ENCODE measurements around the gene IGSF23.
"Not testable (repeated sequence)": the region's sequence is repeated elsewhere in the genome, so short reads cannot be mapped to it uniquely, and the experiment has no call there.

The IGSF23 gene

GRCh38 chr19:44681992-44682790 lies 68.8 kb downstream of the IGSF23 start:
- H2AK5ac ChIP-seq (ENCODE audit: low read length), result no peak overlapping the region
- H3K27ac ChIP-seq (ENCODE audit: low read depth, low read length), result no peak overlapping the region
- H3K9me3 ChIP-seq (ENCODE audit: insufficient read depth, low read depth, low read length), result no peaks in the 10 kb centered on the region
- H3K4me3 ChIP-seq (ENCODE audit: low read depth, low read length), result no peak overlapping the region
- H3K79me2 ChIP-seq (ENCODE audit: control insufficient read depth, insufficient read depth, low read length, poor library complexity), result no peaks in the 10 kb centered on the region
- no peak overlapping the region for H2BK120ac ChIP-seq (ENCODE audit: insufficient read depth, low read length, poor library complexity)
- H2BK12ac ChIP-seq (ENCODE audit: low read length), result no peak overlapping the region
- no peak overlapping the region for H3K23ac ChIP-seq (ENCODE audit: low read length)
- H2AFZ ChIP-seq (ENCODE audit: insufficient read depth, low read length, poor library complexity), result no peak overlapping the region
- H3K4me1 ChIP-seq (ENCODE audit: control insufficient read depth in 1 of 2, insufficient read depth in 2 of 2, low read length in 2 of 2), result peaks cover 4 to 7% of the 10 kb centered on the region in 2 experiments
- H3K14ac ChIP-seq (ENCODE audit: low read length), result no peak overlapping the region
- DNase-seq, result no peak
- H3K9ac ChIP-seq (ENCODE audit: low read length), result no peak overlapping the region
- H2BK5ac ChIP-seq (ENCODE audit: low read depth, low read length, poor library complexity), result no peak overlapping the region
- H3K4ac ChIP-seq (ENCODE audit: low read depth, low read length), result no peak overlapping the region
- H3K4me2 ChIP-seq (ENCODE audit: low read length), result no peak overlapping the region
- H3K27me3 ChIP-seq (ENCODE audit: insufficient read depth, low read length), result no peaks in the 10 kb centered on the region
- H3K18ac ChIP-seq (ENCODE audit: low read length), result no peak overlapping the region
- peaks cover under 1% of the 10 kb centered on the region for H3K79me1 ChIP-seq (ENCODE audit: low read length)
- H4K8ac ChIP-seq (ENCODE audit: low read depth, low read length), result no peak overlapping the region
- no CpG with 5 or more reads among the region's 15 CpGs for WGBS (ENCODE audit: extremely low coverage, insufficient coverage, insufficient read length)
- H4K91ac ChIP-seq (ENCODE audit: low read depth, low read length), result no peak overlapping the region
- no peak overlapping the region for H4K12ac ChIP-seq (ENCODE audit: low read depth, low read length)
- H3K36me3 ChIP-seq (ENCODE audit: control insufficient read depth in 1 of 2, insufficient read depth in 2 of 2, low read length in 2 of 2), result no peaks in the 10 kb centered on the region

- H3K27me3 ChIP-seq (ENCODE audit: insufficient read depth, low read length), result no peaks in the 10 kb centered on the region
- no peak overlapping the region for H2BK12ac ChIP-seq (ENCODE audit: low read length)
- H3K9ac ChIP-seq (ENCODE audit: low read length), result no peak overlapping the region
- H4K8ac ChIP-seq (ENCODE audit: low read depth, low read length), result no peak overlapping the region
- H3K79me1 ChIP-seq (ENCODE audit: low read length), result no peaks in the 10 kb centered on the region
- no peak overlapping the region for H2BK5ac ChIP-seq (ENCODE audit: low read depth, low read length, poor library complexity)
- H2BK120ac ChIP-seq (ENCODE audit: insufficient read depth, low read length, poor library complexity), result no peak overlapping the region
- no peak for DNase-seq
- H3K14ac ChIP-seq (ENCODE audit: low read length), result no peak overlapping the region
- H3K36me3 ChIP-seq (ENCODE audit: control insufficient read depth in 1 of 2, insufficient read depth in 2 of 2, low read length in 2 of 2), result no peaks in the 10 kb centered on the region
- no CpG with 5 or more reads among the region's 2 CpGs for WGBS (ENCODE audit: extremely low coverage, insufficient coverage, insufficient read length)
- no peak overlapping the region for H3K4me3 ChIP-seq (ENCODE audit: low read depth, low read length)
- H4K91ac ChIP-seq (ENCODE audit: low read depth, low read length), result no peak overlapping the region
- no peaks in the 10 kb centered on the region for H3K9me3 ChIP-seq (ENCODE audit: insufficient read depth, low read depth, low read length)
- no peak overlapping the region for H3K4me2 ChIP-seq (ENCODE audit: low read length)
- no peak overlapping the region for H3K23ac ChIP-seq (ENCODE audit: low read length)
- no peak overlapping the region for H2AK5ac ChIP-seq (ENCODE audit: low read length)
- no peak overlapping the region for H2AFZ ChIP-seq (ENCODE audit: insufficient read depth, low read length, poor library complexity)
- H3K4me1 ChIP-seq (ENCODE audit: control insufficient read depth in 1 of 2, insufficient read depth in 2 of 2, low read length in 2 of 2), result peaks cover 4% of the 10 kb centered on the region in 2 experiments
- H3K79me2 ChIP-seq (ENCODE audit: control insufficient read depth, insufficient read depth, low read length, poor library complexity), result no peaks in the 10 kb centered on the region
- no peak overlapping the region for H4K12ac ChIP-seq (ENCODE audit: low read depth, low read length)
- no peak overlapping the region for H3K27ac ChIP-seq (ENCODE audit: low read depth, low read length)
- no peak overlapping the region for H3K4ac ChIP-seq (ENCODE audit: low read depth, low read length)
- no peak overlapping the region for H3K18ac ChIP-seq (ENCODE audit: low read length)
Observed at GRCh38 chr19:44682807-44683206, 69.4 kb downstream of the IGSF23 start.

- Histone ChIP-seq H3K18ac (ENCODE audit: low read length) (no peak overlapping the region), H3K14ac (ENCODE audit: low read length) (no peak overlapping the region), H3K4me2 (ENCODE audit: low read length) (no peak overlapping the region), H2BK5ac (ENCODE audit: low read depth, low read length, poor library complexity) (no peak overlapping the region), H4K91ac (ENCODE audit: low read depth, low read length) (no peak overlapping the region), H2AFZ (ENCODE audit: insufficient read depth, low read length, poor library complexity) (no peak overlapping the region), H3K36me3 (ENCODE audit: control insufficient read depth in 1 of 2, insufficient read depth in 2 of 2, low read length in 2 of 2) (no peaks in the 10 kb centered on the region), H3K4ac (ENCODE audit: low read depth, low read length) (no peak overlapping the region), H3K9ac (ENCODE audit: low read length) (no peak overlapping the region), H3K79me2 (ENCODE audit: control insufficient read depth, insufficient read depth, low read length, poor library complexity) (no peaks in the 10 kb centered on the region), H3K4me1 (ENCODE audit: control insufficient read depth in 1 of 2, insufficient read depth in 2 of 2, low read length in 2 of 2) (no peaks in the 10 kb centered on the region), H3K27me3 (ENCODE audit: insufficient read depth, low read length) (no peaks in the 10 kb centered on the region), H2AK5ac (ENCODE audit: low read length) (no peak overlapping the region), H2BK120ac (ENCODE audit: insufficient read depth, low read length, poor library complexity) (no peak overlapping the region), H3K79me1 (ENCODE audit: low read length) (no peaks in the 10 kb centered on the region), H4K12ac (ENCODE audit: low read depth, low read length) (no peak overlapping the region), H4K8ac (ENCODE audit: low read depth, low read length) (no peak overlapping the region), H3K9me3 (ENCODE audit: insufficient read depth, low read depth, low read length) (no peaks in the 10 kb centered on the region), H3K27ac (ENCODE audit: low read depth, low read length) (no peak overlapping the region), H2BK12ac (ENCODE audit: low read length) (no peak overlapping the region), H3K23ac (ENCODE audit: low read length) (no peak overlapping the region), H3K4me3 (ENCODE audit: low read depth, low read length) (no peak overlapping the region)
- WGBS (ENCODE audit: extremely low coverage, insufficient coverage, insufficient read length), result no CpG with 5 or more reads among the region's 9 CpGs
- no peak for DNase-seq
Observed at GRCh38 chr19:44683434-44684210, 70.3 kb downstream of the IGSF23 start.

GRCh38 chr19:44684396-44684795 lies 71.0 kb downstream of the IGSF23 start:
- not testable (repeated sequence) for H3K4ac ChIP-seq (ENCODE audit: low read depth, low read length); H2AFZ ChIP-seq (ENCODE audit: insufficient read depth, low read length, poor library complexity); H4K8ac ChIP-seq (ENCODE audit: low read depth, low read length); H3K18ac ChIP-seq (ENCODE audit: low read length); H2BK12ac ChIP-seq (ENCODE audit: low read length); H3K9me3 ChIP-seq (ENCODE audit: insufficient read depth, low read depth, low read length); H4K12ac ChIP-seq (ENCODE audit: low read depth, low read length); DNase-seq; H2AK5ac ChIP-seq (ENCODE audit: low read length); H3K4me2 ChIP-seq (ENCODE audit: low read length); H2BK5ac ChIP-seq (ENCODE audit: low read depth, low read length, poor library complexity); H3K4me1 ChIP-seq (ENCODE audit: control insufficient read depth in 1 of 2, insufficient read depth in 2 of 2, low read length in 2 of 2); H3K79me1 ChIP-seq (ENCODE audit: low read length); H3K79me2 ChIP-seq (ENCODE audit: control insufficient read depth, insufficient read depth, low read length, poor library complexity); H3K14ac ChIP-seq (ENCODE audit: low read length); H3K23ac ChIP-seq (ENCODE audit: low read length); H3K27me3 ChIP-seq (ENCODE audit: insufficient read depth, low read length); H3K36me3 ChIP-seq (ENCODE audit: control insufficient read depth in 1 of 2, insufficient read depth in 2 of 2, low read length in 2 of 2); H4K91ac ChIP-seq (ENCODE audit: low read depth, low read length); H3K4me3 ChIP-seq (ENCODE audit: low read depth, low read length); H3K27ac ChIP-seq (ENCODE audit: low read depth, low read length); H2BK120ac ChIP-seq (ENCODE audit: insufficient read depth, low read length, poor library complexity); H3K9ac ChIP-seq (ENCODE audit: low read length)
- WGBS (ENCODE audit: extremely low coverage, insufficient coverage, insufficient read length), result 100% methylated on average over 1 of the region's 3 CpGs
